K562 (cell line): Measurements from ENCODE around the gene UTP11.
A peak's percentile ranks its signal among the peaks of the same experiment; 100 is the strongest.
"Not testable (repeated sequence)": the region's sequence is repeated elsewhere in the genome, so short reads cannot be mapped to it uniquely, and the experiment has no call there.

Source experiments
- BHLHE40 ChIP-seq: IDR thresholded peaks from 2 replicates; pipeline ENCODE4 v1.6.1; 2011; ENCODE audit warnings: low read length, improper control_type of control experiment
- EP300 ChIP-seq: IDR thresholded peaks from 2 replicates; pipeline ENCODE4 v1.6.1; 2012; ENCODE audit warnings: low read length, improper control_type of control experiment
- GTF2F1 ChIP-seq: IDR thresholded peaks from 2 replicates; pipeline ENCODE4 v1.6.1; 2011; ENCODE audit warnings: low read depth, low read length, improper control_type of control experiment
- POLR2A ChIP-seq: fragments of 450-650 bp; conservative IDR thresholded peaks from 2 replicates; pipeline ENCODE4 v1.6.1; 2016
- SIN3A ChIP-seq, 2 experiments: fragments of 150-350 bp in 1 of 2; IDR thresholded peaks; 2 replicates each; pipeline ENCODE4 v1.6.1; 2011 to 2016; ENCODE audit warnings: borderline replicate concordance in 2 of 2, low read depth in 2 of 2, low read length in 2 of 2, mild to moderate bottlenecking in 2 of 2, moderate library complexity in 2 of 2; ENCODE audit not compliant: control insufficient read depth in 1 of 2
- SNAPC5 ChIP-seq: fragments of 250-450 bp; sonication (Bioruptor Pico); IDR thresholded peaks from 2 replicates; pipeline ENCODE4 v1.8.0; 2021; ENCODE audit warnings: moderate library complexity, mild to moderate bottlenecking, inconsistent platforms
- TAF1 ChIP-seq: IDR thresholded peaks from 2 replicates; pipeline ENCODE4 v1.6.1; 2011; ENCODE audit warnings: mild to moderate bottlenecking, low read length, moderate library complexity; ENCODE audit not compliant: insufficient read depth, control insufficient read depth, severe bottlenecking; ENCODE audit errors: extremely low read depth
- YY1 ChIP-seq, 3 experiments: IDR thresholded peaks; 2 replicates each; pipeline ENCODE4 v1.6.1; 2011; ENCODE audit warnings: low read length in 2 of 3, mild to moderate bottlenecking in 2 of 3, moderate library complexity in 2 of 3, borderline replicate concordance in 1 of 3, control low read depth in 1 of 3, low read depth in 1 of 3; ENCODE audit not compliant: insufficient read depth in 3 of 3, insufficient replicate concordance in 2 of 3, control insufficient read depth in 1 of 3, insufficient read length in 1 of 3; ENCODE audit errors: extremely low read depth in 1 of 3
- ZNF184 ChIP-seq: sonication (generic); formaldehyde crosslinking; IDR thresholded peaks from 2 replicates; pipeline ENCODE4 v1.5.0; 2020; ENCODE audit warnings: missing genetic modification reagents
- ZNF644 ChIP-seq: fragments of 200-800 bp; sonication (Bioruptor generic); IDR thresholded peaks from 2 replicates; pipeline ENCODE4 v1.6.1; 2016; ENCODE audit warnings: low read depth, missing genetic modification characterization, missing compliant biosample characterization
- TF ChIP-seq, protein P1 (sequence below): fragments of 250-450 bp; sonication (Bioruptor Pico); IDR thresholded peaks from 2 replicates; pipeline ENCODE4 v1.9.0; 2021; ENCODE audit warnings: mild to moderate bottlenecking
- TF ChIP-seq, protein P2 (sequence below): sonication (generic); formaldehyde crosslinking; IDR thresholded peaks from 2 replicates; pipeline ENCODE4 v1.8.1; 2023; ENCODE audit warnings: mild to moderate bottlenecking, missing genetic modification reagents
- TF ChIP-seq, protein P3 (sequence below), 3 experiments: IDR thresholded peaks in 2 of 3; conservative IDR thresholded peaks in 1 of 3; 2 replicates each; pipeline ENCODE4 v1.5.1; 2011 to 2012; ENCODE audit warnings: low read length in 3 of 3, mild to moderate bottlenecking in 3 of 3, control low read depth in 2 of 3, improper control_type of control experiment in 1 of 3, inconsistent platforms in 1 of 3, low read depth in 1 of 3, mixed read lengths in 1 of 3, moderate library complexity in 1 of 3; ENCODE audit not compliant: insufficient read depth in 2 of 3

- TF ChIP-seq BHLHE40; EP300; SNAPC5 (CRISPR knock-in tag); ZNF184; GTF2F1; SIN3A (IDR thresholded peaks at IDR 0.05; ENCODE audit: borderline replicate concordance in 2 of 2, control insufficient read depth in 1 of 2, low read depth in 2 of 2, low read length in 2 of 2); ZNF644 (tag); YY1 (IDR thresholded peaks at IDR 0.05; ENCODE audit: borderline replicate concordance in 1 of 3, control insufficient read depth in 1 of 3, extremely low read depth in 1 of 3, insufficient read depth in 3 of 3, insufficient read length in 1 of 3, insufficient replicate concordance in 2 of 3, low read depth in 1 of 3, low read length in 2 of 3); TAF1: not testable (repeated sequence)
- TF ChIP-seq, protein P1, sequence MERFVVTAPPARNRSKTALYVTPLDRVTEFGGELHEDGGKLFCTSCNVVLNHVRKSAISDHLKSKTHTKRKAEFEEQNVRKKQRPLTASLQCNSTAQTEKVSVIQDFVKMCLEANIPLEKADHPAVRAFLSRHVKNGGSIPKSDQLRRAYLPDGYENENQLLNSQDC (CRISPR knock-in tag): not testable (repeated sequence)
- TF ChIP-seq, protein P2, sequence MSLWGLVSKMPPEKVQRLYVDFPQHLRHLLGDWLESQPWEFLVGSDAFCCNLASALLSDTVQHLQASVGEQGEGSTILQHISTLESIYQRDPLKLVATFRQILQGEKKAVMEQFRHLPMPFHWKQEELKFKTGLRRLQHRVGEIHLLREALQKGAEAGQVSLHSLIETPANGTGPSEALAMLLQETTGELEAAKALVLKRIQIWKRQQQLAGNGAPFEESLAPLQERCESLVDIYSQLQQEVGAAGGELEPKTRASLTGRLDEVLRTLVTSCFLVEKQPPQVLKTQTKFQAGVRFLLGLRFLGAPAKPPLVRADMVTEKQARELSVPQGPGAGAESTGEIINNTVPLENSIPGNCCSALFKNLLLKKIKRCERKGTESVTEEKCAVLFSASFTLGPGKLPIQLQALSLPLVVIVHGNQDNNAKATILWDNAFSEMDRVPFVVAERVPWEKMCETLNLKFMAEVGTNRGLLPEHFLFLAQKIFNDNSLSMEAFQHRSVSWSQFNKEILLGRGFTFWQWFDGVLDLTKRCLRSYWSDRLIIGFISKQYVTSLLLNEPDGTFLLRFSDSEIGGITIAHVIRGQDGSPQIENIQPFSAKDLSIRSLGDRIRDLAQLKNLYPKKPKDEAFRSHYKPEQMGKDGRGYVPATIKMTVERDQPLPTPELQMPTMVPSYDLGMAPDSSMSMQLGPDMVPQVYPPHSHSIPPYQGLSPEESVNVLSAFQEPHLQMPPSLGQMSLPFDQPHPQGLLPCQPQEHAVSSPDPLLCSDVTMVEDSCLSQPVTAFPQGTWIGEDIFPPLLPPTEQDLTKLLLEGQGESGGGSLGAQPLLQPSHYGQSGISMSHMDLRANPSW: not testable (repeated sequence)
- TF ChIP-seq POLR2A: peak; percentile 30; the same call in 1 of the 2 replicates
- TF ChIP-seq, protein P3, sequence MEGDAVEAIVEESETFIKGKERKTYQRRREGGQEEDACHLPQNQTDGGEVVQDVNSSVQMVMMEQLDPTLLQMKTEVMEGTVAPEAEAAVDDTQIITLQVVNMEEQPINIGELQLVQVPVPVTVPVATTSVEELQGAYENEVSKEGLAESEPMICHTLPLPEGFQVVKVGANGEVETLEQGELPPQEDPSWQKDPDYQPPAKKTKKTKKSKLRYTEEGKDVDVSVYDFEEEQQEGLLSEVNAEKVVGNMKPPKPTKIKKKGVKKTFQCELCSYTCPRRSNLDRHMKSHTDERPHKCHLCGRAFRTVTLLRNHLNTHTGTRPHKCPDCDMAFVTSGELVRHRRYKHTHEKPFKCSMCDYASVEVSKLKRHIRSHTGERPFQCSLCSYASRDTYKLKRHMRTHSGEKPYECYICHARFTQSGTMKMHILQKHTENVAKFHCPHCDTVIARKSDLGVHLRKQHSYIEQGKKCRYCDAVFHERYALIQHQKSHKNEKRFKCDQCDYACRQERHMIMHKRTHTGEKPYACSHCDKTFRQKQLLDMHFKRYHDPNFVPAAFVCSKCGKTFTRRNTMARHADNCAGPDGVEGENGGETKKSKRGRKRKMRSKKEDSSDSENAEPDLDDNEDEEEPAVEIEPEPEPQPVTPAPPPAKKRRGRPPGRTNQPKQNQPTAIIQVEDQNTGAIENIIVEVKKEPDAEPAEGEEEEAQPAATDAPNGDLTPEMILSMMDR (IDR thresholded peaks at IDR 0.05 in 2 of 3, conservative IDR thresholded peaks at IDR 0.05 in 1 of 3; ENCODE audit: insufficient read depth in 2 of 3, low read depth in 1 of 3, low read length in 3 of 3): peak; percentile 52 to 75 (median 70)
These were observed 37.5 kb upstream of the UTP11 start for GRCh38 chr1:37975083-37975482.
